K562 (cell line): Measurements from ENCODE around the gene CAPN13. TPM values are rescaled to one million over a fixed set of nuclear protein-coding genes. Genes with fewer than 3 reads are reported as not detected.

Source experiments
- ATAC-seq: fragments of 200-7000 bp; cut with Tn5 transposase; 3 replicates; pipeline ENCODE4 v1.9.1; 2020; ENCODE audit warnings: moderate library complexity
- BruUV-seq: library from RNA; stranded (reverse); fragments of 400-500 nt; replicated peaks from 2 replicates; lab custom pipeline; 2021; lab: Mats Ljungman, UMichigan
- CTCF ChIA-PET: fragments of 300-600 bp; formaldehyde crosslinking; extraction: SDS; loops from one replicate; lab custom pipeline; 2021; ENCODE audit warnings: low intra/inter-chr PET ratio; lab: Yijun Ruan, JAX
- POLR2A ChIA-PET: fragments of 300-600, 350-650 bp; sonication (Branson Sonifier 250); formaldehyde crosslinking; extraction: SDS; loops from one replicate; lab custom pipeline; 2021; ENCODE audit warnings: antibody characterized with exemption, inconsistent platforms; lab: Yijun Ruan, JAX
- DNase-seq, 4 experiments: peaks; one replicate each; pipeline versions ENCODE4 v3.0.0 to v3.0.0-alpha.2; 2011 to 2018; ENCODE audit warnings: low spot score in 3 of 4, mixed read lengths in 3 of 4; ENCODE audit errors: extremely low read depth in 1 of 4
- FAIRE-seq: peaks from 2 replicates; lab custom pipeline; 2011; peaks lifted over from hg19 to GRCh38; lab: Jason Lieb, UNC
- H2AFZ ChIP-seq: 2 replicates; pipeline ENCODE4 v1.6.0; 2011; ENCODE audit warnings: low read depth, low read length, control low read depth, inconsistent platforms
- H3K27ac ChIP-seq: fragments of 200-600 bp; 3 replicates; pipeline ENCODE4 v1.8.0; 2011; ENCODE audit warnings: low read depth, mild to moderate bottlenecking, control low read depth, inconsistent platforms, low read length, moderate library complexity, mixed read lengths; ENCODE audit errors: extremely low read depth
- H3K27me3 ChIP-seq, 2 experiments: fragments of 300-600 bp in 1 of 2; 2 replicates in 1 of 2; 3 replicates in 1 of 2; pipeline versions ENCODE4 v1.6.0 to v1.8.0; 2011; ENCODE audit warnings: inconsistent platforms in 2 of 2, low read length in 2 of 2, mild to moderate bottlenecking in 1 of 2, mixed read lengths in 1 of 2, moderate library complexity in 1 of 2; ENCODE audit not compliant: control insufficient read depth in 2 of 2, insufficient read depth in 2 of 2
- H3K36me3 ChIP-seq: fragments of 300-600 bp; 3 replicates; pipeline ENCODE4 v1.8.0; 2011; ENCODE audit warnings: mild to moderate bottlenecking, low read length, inconsistent platforms; ENCODE audit not compliant: control insufficient read depth, insufficient read depth
- H3K4me1 ChIP-seq, 2 experiments: fragments of 200-600 bp in 1 of 2; replicated peaks in 1 of 2; 2 replicates in 1 of 2; 3 replicates in 1 of 2; pipeline versions ENCODE4 v1.5.1 to v1.8.0; 2011; ENCODE audit warnings: inconsistent platforms in 2 of 2, low read length in 2 of 2, mild to moderate bottlenecking in 1 of 2, mixed read lengths in 1 of 2, moderate library complexity in 1 of 2; ENCODE audit not compliant: control insufficient read depth in 2 of 2, insufficient read depth in 2 of 2
- H3K4me2 ChIP-seq: 2 replicates; pipeline ENCODE4 v1.6.1; 2011; ENCODE audit warnings: low read length, control low read depth, inconsistent platforms, mixed read lengths; ENCODE audit not compliant: insufficient read depth
- H3K4me3 ChIP-seq: fragments of 200-600 bp; sonication (generic), shearing (Covaris generic); 2 replicates; pipeline ENCODE4 v1.5.1; 2016; ENCODE audit warnings: control low read depth, inconsistent platforms
- H3K79me2 ChIP-seq: fragments of 200-600 bp; 3 replicates; pipeline ENCODE4 v1.8.0; 2011; ENCODE audit warnings: low read length, inconsistent platforms; ENCODE audit not compliant: control insufficient read depth, insufficient read depth
- H3K9ac ChIP-seq, 2 experiments: 2 replicates each; pipeline versions ENCODE4 v1.6.0 to v1.6.1; 2011; ENCODE audit warnings: low read depth in 2 of 2, low read length in 2 of 2, control low read depth in 1 of 2, inconsistent platforms in 1 of 2, mild to moderate bottlenecking in 1 of 2, mixed read lengths in 1 of 2; ENCODE audit not compliant: insufficient read depth in 1 of 2
- H3K9me1 ChIP-seq: one replicate; pipeline ENCODE4 v1.6.0; 2011; ENCODE audit warnings: inconsistent platforms, mild to moderate bottlenecking, low read length, moderate library complexity; ENCODE audit not compliant: control insufficient read depth, insufficient read depth
- H3K9me3 ChIP-seq: replicated peaks from 2 replicates; pipeline ENCODE4 v1.5.1; 2011; ENCODE audit warnings: low read depth, low read length, inconsistent platforms; ENCODE audit not compliant: control insufficient read depth, insufficient read depth
- H4K20me1 ChIP-seq: replicated peaks from 2 replicates; pipeline ENCODE4 v1.6.1; 2011; ENCODE audit warnings: low read length, inconsistent platforms, mixed read lengths; ENCODE audit not compliant: control insufficient read depth, insufficient read depth
- ATF1 ChIP-seq, 2 experiments: fragments of 450-650 bp in 1 of 2; IDR thresholded peaks; 2 replicates each; pipeline ENCODE4 v1.6.1; 2016; ENCODE audit warnings: missing compliant biosample characterization in 1 of 2, missing genetic modification characterization in 1 of 2
- ETS1 ChIP-seq: conservative IDR thresholded peaks from 2 replicates; pipeline ENCODE4 v1.6.1; 2011; ENCODE audit warnings: low read depth, mild to moderate bottlenecking, low read length; ENCODE audit not compliant: control insufficient read depth
- FOXJ2 ChIP-seq: fragments of 200-800 bp; sonication (Bioruptor generic); IDR thresholded peaks from 2 replicates; pipeline ENCODE4 v1.6.1; 2016; ENCODE audit warnings: missing genetic modification characterization, missing compliant biosample characterization
- GMEB1 ChIP-seq: fragments of 250-450 bp; sonication (Bioruptor Pico); IDR thresholded peaks from 2 replicates; pipeline ENCODE4 v1.4.0; 2020; ENCODE audit warnings: mild to moderate bottlenecking
- HDAC1 ChIP-seq, 2 experiments: fragments of 450-650 bp; IDR thresholded peaks; 2 replicates each; pipeline ENCODE4 v1.6.1; 2016 to 2017; ENCODE audit warnings: inconsistent platforms in 1 of 2, mild to moderate bottlenecking in 1 of 2, moderate library complexity in 1 of 2
- PML ChIP-seq: IDR thresholded peaks from 2 replicates; pipeline ENCODE4 v1.6.1; 2012; ENCODE audit warnings: low read length, inconsistent platforms
- RNF219 ChIP-seq: fragments of 250-450 bp; sonication (Bioruptor Pico); IDR thresholded peaks from 2 replicates; pipeline ENCODE4 v1.5.0; 2022; ENCODE audit warnings: mild to moderate bottlenecking
- ZNF280A ChIP-seq: fragments of 450-650 bp; IDR thresholded peaks from 2 replicates; pipeline ENCODE4 v1.6.1; 2018; ENCODE audit warnings: mild to moderate bottlenecking, low read depth; ENCODE audit not compliant: partially characterized antibody
- ZNF589 ChIP-seq: fragments of 200-800 bp; sonication (Bioruptor generic); IDR thresholded peaks from 2 replicates; pipeline ENCODE4 v1.6.1; 2016; ENCODE audit warnings: low read depth, missing genetic modification characterization, missing compliant biosample characterization
- ZNF639 ChIP-seq, 2 experiments: fragments of 200-800 bp in 1 of 2; sonication (Bioruptor generic) in 1 of 2; sonication (generic) in 1 of 2; formaldehyde crosslinking in 1 of 2; IDR thresholded peaks in 1 of 2; conservative IDR thresholded peaks in 1 of 2; 2 replicates each; pipeline versions ENCODE4 v1.5.0 to v1.6.1; 2016 to 2020; ENCODE audit warnings: missing compliant biosample characterization in 1 of 2, missing genetic modification characterization in 1 of 2, missing genetic modification reagents in 1 of 2
- ZNF717 ChIP-seq: fragments of 250-450 bp; sonication (Bioruptor Pico); IDR thresholded peaks from 2 replicates; pipeline ENCODE4 v1.5.0; 2021
- WGBS: fragments of 100-300 bp; shearing (Covaris generic); methylation state at CpG from one replicate; pipeline ENCODE4 v1.1.6; 2016; ENCODE audit warnings: low coverage, mixed read lengths; ENCODE audit not compliant: insufficient coverage; ENCODE audit errors: missing lambda C conversion rate; 5-methylcytosine and 5-hydroxymethylcytosine counted together
- in situ Hi-C: fragments of 300-500 bp; cut with MboI; formaldehyde crosslinking; loops from 4 replicates; pipeline ENCODE4 v1.15.0; 2018; ENCODE audit warnings: inconsistent platforms, mixed read lengths
- intact Hi-C: fragments of 100-400 bp; cut with micrococcal nuclease; formaldehyde crosslinking; loops from 2 replicates; pipeline ENCODE4 v1.14.2; 2022
- polyA plus RNA-seq, 8 experiments: library from polyadenylated mRNA; depleted of rRNA in 4 of 8; stranded (reverse) in 5 of 8; unstranded in 3 of 8; fragments of >200 nt; fragmentation: Nextera tagmentation in 2 of 8; fragmentation: Illumina TruSeq in 1 of 8; extraction: Ambion mirVana in 2 of 8; extraction: Trizol in 1 of 8; gene quantifications; 2 replicates each; pipeline versions ENCODE4 v1.2.1 to v1.2.3, GENCODE V29; 2011 to 2014; ENCODE audit warnings: inconsistent platforms in 1 of 8, missing spikeins in 1 of 8
- total RNA-seq, 7 experiments: library from RNA; depleted of rRNA in 6 of 7; stranded (reverse); fragments of >200 nt in 6 of 7; fragmentation: Illumina TruSeq in 2 of 7; extraction: Trizol in 2 of 7; gene quantifications; 2 replicates each; pipeline versions ENCODE4 v1.2.1 to v1.2.3, GENCODE V29; 2011 to 2021; ENCODE audit warnings: low replicate concordance in 1 of 7

Gene CAPN13
- total and polyA plus RNA-seq, 9 of the 15 experiments (the other 6 are each of a cell fraction or from before 2014, with no cell fraction given): not detected

- TF ChIP-seq ZNF639 (CRISPR knock-in tag; conservative IDR thresholded peaks at IDR 0.05 in 1 of 2, IDR thresholded peaks at IDR 0.05 in 1 of 2) (no peak), GMEB1 (no peak), ETS1 (no peak)
Measured at GRCh38 chr2:30801821-30802455, 5.3 kb downstream of the CAPN13 start (continued).

- FAIRE-seq (no peak), ATAC-seq (no peak), DNase-seq (no peak)
- 2% methylated on average over 5 of the region's 5 CpGs for WGBS
- Histone ChIP-seq H3K9ac (no peak overlapping the region), H3K27ac (no peak overlapping the region), H3K4me2 (no peak overlapping the region), H3K4me1 (no peaks in the 10 kb centered on the region), H3K27me3 (peaks cover 3 to 28% of the 10 kb centered on the region in 2 experiments; a peak in 3 of 5 replicates), H3K9me3 (no peaks in the 10 kb centered on the region), H3K4me3 (no peak overlapping the region), H3K9me1 (peaks cover 2% of the 10 kb centered on the region), H3K36me3 (no peaks in the 10 kb centered on the region), H4K20me1 (no peaks in the 10 kb centered on the region), H3K79me2 (no peaks in the 10 kb centered on the region), H2AFZ (no peak overlapping the region)
- ChIA-PET CTCF (no interaction called here), POLR2A (interaction anchor here (0.6 to 0.7 kb wide), 2 partner anchors 10 to 34 kb away, joined by 3 read pairs; no protein-coding TSS in a partner anchor)
- BruUV-seq: no TSS peak
- intact Hi-C loops (no loop called here), in situ Hi-C loops (no loop called here)
- no peak for TF ChIP-seq HDAC1 (IDR thresholded peaks at IDR 0.05)
- no peak for TF ChIP-seq RNF219 (CRISPR knock-in tag)
- no peak for TF ChIP-seq ATF1 (CRISPR knock-in tag; IDR thresholded peaks at IDR 0.05)
- TF ChIP-seq ATF1 (tag; IDR thresholded peaks at IDR 0.05): no peak
- no peak for TF ChIP-seq FOXJ2 (tag)
- no peak for TF ChIP-seq ZNF717 (CRISPR knock-in tag)
- no peak for TF ChIP-seq ZNF280A
- no peak for TF ChIP-seq PML
- no peak for TF ChIP-seq ZNF589
Measured at GRCh38 chr2:30800159-30800558, 7.1 kb downstream of the CAPN13 start.
